Activated T-cell treated with anti-CD3 and anti-CD28 coated beads, Interleukin-2, amount 50 U/mL, for 24 hours (primary cell): Measurements from ENCODE around the gene OGFOD3.
"Not testable (repeated sequence)": the region's sequence is repeated elsewhere in the genome, so short reads cannot be mapped to it uniquely, and the experiment has no call there.

Experiments
- DNase-seq: peaks from one replicate; pipeline ENCODE4 v3.0.0-alpha.2; 2020
- H3K27ac Mint-ChIP-seq: 2 replicates; pipeline ENCODE4 v1.8.0; 2020; ENCODE audit warnings: mild to moderate bottlenecking, mixed read lengths
- H3K27me3 Mint-ChIP-seq: 2 replicates; pipeline ENCODE4 v1.8.0; 2020; ENCODE audit warnings: mixed read lengths
- H3K36me3 Mint-ChIP-seq: 2 replicates; pipeline ENCODE4 v1.8.0; 2020; ENCODE audit warnings: low read depth, mixed read lengths
- H3K4me1 Mint-ChIP-seq: 2 replicates; pipeline ENCODE4 v1.8.0; 2020; ENCODE audit warnings: low read depth, mixed read lengths
- H3K4me3 Mint-ChIP-seq: 2 replicates; pipeline ENCODE4 v1.8.0; 2020; ENCODE audit warnings: mild to moderate bottlenecking, moderate library complexity, mixed read lengths
- H3K9me3 Mint-ChIP-seq: 2 replicates; pipeline ENCODE4 v1.8.0; 2020; ENCODE audit warnings: mixed read lengths

Gene OGFOD3

GRCh38 chr17:82347994-82348393 is 70.4 kb downstream of the OGFOD3 start:
- not testable (repeated sequence) for H3K27me3 Mint-ChIP-seq, H3K36me3 Mint-ChIP-seq, H3K9me3 Mint-ChIP-seq, H3K27ac Mint-ChIP-seq, H3K4me3 Mint-ChIP-seq, DNase-seq
- peaks cover 10% of the 10 kb centered on the region for H3K4me1 Mint-ChIP-seq

DNA sequence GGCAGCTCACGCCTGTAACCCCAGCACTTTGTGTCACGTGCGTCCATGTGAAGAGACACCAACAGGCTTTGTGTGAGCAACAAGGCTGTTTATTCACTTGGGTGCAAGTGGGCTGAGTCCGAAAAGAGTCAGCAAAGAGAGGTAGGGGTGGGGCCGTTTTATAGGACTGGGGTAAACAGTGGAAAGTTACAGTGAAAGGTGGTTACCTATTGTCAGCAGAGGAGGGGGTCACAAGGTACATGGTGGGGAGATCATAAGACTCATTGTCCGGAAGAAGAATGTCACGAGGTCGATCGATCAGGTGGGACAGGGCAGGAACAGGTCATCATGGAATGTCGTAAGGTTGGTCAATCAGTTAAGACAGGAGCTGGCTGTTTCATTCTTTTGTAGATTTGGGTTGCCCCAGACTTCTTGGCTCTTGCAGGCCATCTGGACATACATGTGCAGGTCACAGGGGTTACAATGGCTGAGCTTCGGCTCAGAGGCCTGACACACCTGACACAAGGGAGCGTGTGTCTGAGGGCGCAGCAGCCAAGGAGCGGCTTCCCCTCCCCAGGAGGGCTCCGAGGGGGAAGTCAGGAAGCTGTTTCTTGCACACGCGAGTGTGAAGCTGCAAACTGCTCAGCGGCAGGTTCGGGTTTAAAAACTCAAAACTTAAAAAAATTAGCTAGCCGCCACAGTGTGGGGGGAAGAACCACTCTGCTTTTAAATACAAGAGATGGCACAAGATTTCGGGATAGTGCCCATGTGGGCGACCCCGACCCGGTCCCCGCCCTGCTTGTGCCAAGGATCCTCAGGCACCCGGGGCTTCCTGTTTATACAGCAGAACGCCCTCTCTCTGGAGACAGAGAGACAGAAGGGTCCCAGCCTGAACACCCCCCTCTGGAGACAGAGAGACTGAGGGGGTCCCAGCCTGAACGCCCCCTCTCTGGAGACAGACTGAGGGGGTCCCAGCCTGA is 71.8 kb downstream of the OGFOD3 start:
- Mint-ChIP-seq H3K27me3 (peaks cover 3% of the 10 kb centered on the region), H3K4me3 (no peak overlapping the region), H3K4me1 (peaks cover 7% of the 10 kb centered on the region), H3K9me3 (no peaks in the 10 kb centered on the region), H3K36me3 (no peaks in the 10 kb centered on the region), H3K27ac (no peak overlapping the region)
- DNase-seq: no peak

DNA sequence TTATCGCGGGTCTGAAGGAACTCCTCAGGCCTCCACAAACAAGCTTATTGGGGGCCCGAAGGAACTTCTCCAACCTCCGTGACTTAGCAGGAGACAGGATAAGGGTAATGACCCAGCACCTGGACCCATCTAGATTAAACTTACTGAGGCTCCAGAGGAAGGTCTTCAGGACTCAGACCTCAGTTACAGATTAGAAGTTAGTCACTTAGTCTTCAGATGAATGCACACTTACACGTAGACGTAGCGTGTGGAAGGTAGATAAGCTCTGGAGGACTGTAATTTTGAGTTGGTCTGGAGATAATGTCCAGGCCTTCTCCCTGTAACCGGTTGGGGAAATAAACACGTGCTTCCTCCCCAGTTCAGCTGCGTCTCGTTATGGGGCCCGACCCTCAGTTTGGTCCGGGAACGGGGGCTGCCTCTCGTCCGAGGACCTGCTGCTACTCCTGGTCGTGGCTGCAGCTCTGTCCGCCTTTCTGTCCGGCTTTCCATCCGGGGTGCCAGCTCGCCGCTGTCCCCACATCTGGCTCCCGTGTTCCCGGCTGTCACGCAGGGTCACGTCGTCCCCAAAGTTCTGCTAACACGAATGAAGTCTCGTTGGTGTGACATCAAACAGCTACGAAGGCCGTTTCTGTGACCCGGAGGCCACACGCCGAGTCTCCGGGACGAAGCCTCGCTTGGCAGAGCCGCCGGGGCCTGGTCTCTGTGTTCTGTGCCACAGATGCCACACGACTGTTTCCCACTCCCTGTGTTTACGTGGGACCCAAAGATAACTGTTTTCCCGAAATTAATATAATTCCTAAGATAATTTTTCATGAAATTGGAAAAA is 73.0 kb downstream of the OGFOD3 start:
- peaks cover 7% of the 10 kb centered on the region for H3K4me1 Mint-ChIP-seq
- H3K9me3 Mint-ChIP-seq: peaks cover 2% of the 10 kb centered on the region
- no peak for DNase-seq
- H3K36me3 Mint-ChIP-seq: no peaks in the 10 kb centered on the region
- no peak overlapping the region for H3K4me3 Mint-ChIP-seq
- no peak overlapping the region for H3K27ac Mint-ChIP-seq
- peaks cover 3% of the 10 kb centered on the region for H3K27me3 Mint-ChIP-seq

DNA sequence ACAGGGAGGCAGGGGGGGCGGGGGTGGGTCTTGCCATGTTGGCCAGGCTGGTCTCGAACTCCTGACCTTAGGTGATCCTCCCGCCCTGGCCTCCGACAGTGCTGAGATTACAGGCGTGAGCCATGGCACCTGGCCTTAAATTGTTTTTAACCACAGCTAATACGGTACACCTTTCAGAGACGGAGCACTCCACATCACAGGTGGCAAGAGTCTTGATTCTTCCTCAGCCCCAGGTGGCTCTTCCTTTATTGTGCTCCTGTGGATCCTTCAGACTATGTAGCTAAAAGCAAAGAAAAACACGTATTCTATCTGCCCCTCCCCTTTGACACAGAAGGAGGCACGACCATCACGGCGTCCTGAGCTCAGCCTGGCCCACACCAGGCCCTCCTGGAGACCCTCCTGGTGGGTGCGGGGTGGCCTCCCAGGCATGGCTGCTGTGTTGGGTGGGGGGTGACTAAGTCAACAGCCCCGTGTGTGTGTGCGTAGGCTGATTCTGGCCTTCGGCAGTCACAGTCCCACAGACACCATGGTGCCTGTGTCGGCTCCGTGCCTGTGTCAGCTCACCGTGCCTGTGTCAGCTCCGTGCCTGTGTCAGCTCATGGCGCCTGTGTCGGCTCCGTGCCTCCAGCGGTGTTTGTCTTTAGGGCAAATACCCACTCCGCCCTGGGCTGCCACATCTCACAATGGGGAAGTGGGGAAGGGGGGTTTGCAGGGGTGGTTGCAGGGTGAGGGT is 74.0 kb downstream of the OGFOD3 start:
- peaks cover 7% of the 10 kb centered on the region for H3K4me1 Mint-ChIP-seq
- DNase-seq: no peak
- no peak overlapping the region for H3K27ac Mint-ChIP-seq
- H3K9me3 Mint-ChIP-seq: peaks cover 2% of the 10 kb centered on the region
- H3K4me3 Mint-ChIP-seq: no peak overlapping the region
- H3K36me3 Mint-ChIP-seq: no peaks in the 10 kb centered on the region
- peaks cover under 1% of the 10 kb centered on the region for H3K27me3 Mint-ChIP-seq

GRCh38 chr17:82343560-82343959 is 74.8 kb downstream of the OGFOD3 start:
- H3K4me1 Mint-ChIP-seq: peaks cover 13% of the 10 kb centered on the region
- no peaks in the 10 kb centered on the region for H3K36me3 Mint-ChIP-seq
- no peak overlapping the region for H3K27ac Mint-ChIP-seq
- DNase-seq: no peak
- H3K27me3 Mint-ChIP-seq: no peaks in the 10 kb centered on the region
- peaks cover 2% of the 10 kb centered on the region for H3K9me3 Mint-ChIP-seq
- H3K4me3 Mint-ChIP-seq: no peak overlapping the region

DNA sequence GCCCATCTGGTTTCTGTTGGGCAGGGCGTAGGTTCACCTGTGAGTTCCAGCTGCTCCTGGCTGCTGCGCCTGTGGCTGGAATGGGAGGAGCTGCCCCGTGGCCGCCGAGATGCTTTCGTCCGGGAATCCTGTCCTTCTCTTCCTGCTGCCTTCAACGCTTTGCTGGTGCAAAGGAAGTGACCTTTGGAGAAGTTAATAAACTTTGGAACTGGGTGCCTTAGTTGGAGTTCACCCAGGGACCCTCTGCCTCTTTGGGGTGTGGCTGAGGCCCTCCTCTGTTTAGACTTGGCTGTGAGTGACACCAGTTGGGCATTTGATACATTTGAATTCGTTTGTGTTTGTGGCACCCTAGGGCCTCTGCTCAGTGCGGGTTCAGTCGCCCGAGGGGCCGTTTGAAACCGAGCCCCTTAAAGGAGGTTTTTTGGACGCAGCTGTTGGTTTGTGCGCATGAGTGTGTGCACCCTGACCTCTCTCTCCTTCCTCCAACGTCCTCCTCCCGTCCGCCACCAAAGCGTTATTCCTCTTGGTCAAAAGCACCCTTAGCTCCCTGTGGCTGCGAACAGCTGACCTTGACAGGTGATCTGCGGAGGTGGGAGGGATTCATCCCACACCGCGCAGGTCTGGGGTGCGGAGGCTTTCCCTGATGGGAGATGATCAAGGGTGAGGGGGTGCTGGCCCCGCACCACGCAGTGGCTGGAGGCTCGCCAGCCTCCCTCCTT is 75.9 kb downstream of the OGFOD3 start:
- Mint-ChIP-seq H3K27me3 (no peaks in the 10 kb centered on the region), H3K36me3 (no peaks in the 10 kb centered on the region), H3K9me3 (peaks cover 2% of the 10 kb centered on the region), H3K4me3 (no peak overlapping the region), H3K27ac (no peak overlapping the region), H3K4me1 (peaks cover 13% of the 10 kb centered on the region)
- DNase-seq: no peak

- DNase-seq: no peak
- Mint-ChIP-seq H3K36me3 (no peaks in the 10 kb centered on the region), H3K9me3 (peaks cover 2% of the 10 kb centered on the region), H3K27ac (no peak overlapping the region), H3K27me3 (peaks cover 2% of the 10 kb centered on the region), H3K4me1 (peaks cover 18% of the 10 kb centered on the region), H3K4me3 (no peak overlapping the region)
Measured at GRCh38 chr17:82339634-82340580, 78.5 kb downstream of the OGFOD3 start.
